ENCODE measurements around the gene GRID1.

Gene GRID1

DNA sequence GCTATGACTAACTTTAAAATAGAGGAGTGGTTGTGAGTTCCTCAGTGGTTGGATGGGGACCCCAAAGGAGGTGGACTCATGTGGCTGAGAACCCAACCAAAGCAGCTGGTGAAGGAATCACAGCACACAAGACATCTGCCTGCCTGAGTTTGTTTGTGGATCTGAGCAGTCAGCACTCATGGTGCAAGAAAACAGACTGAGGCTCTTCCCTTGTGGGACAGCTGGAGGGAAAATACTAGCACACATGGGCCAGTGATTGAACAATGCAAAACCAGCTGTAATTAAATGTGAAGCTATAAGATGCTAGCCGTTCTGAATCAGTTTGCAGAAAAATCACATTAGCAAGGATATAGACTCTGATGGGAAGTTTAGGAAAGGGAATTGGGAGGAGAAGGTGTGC is 707.3 kb downstream of the GRID1 start:
- Histone ChIP-seq H3K4me3 (ENCODE audit: insufficient read length, low read depth) (no peak overlapping the region), H3K9me3 (ENCODE audit: insufficient read depth, low read length) (no peaks in the 10 kb centered on the region; the same call in 1 of the 2 replicates), H3K4me1 (ENCODE audit: insufficient read depth, insufficient read length) (no peaks in the 10 kb centered on the region), H3K36me3 (ENCODE audit: insufficient read depth, insufficient read length, low read length) (no peaks in the 10 kb centered on the region), H3K9ac (ENCODE audit: insufficient read length, low read depth) (no peak overlapping the region), H3K27me3 (ENCODE audit: insufficient read depth, insufficient read length) (no peaks in the 10 kb centered on the region)
- no peak for TF ChIP-seq YY1 (IDR thresholded peaks at IDR 0.05; ENCODE audit: insufficient read depth, insufficient read length)
- no peak for TF ChIP-seq SUZ12 (IDR thresholded peaks at IDR 0.05; ENCODE audit: extremely low read depth, insufficient read depth, insufficient read length)
- TF ChIP-seq ZNF274 (IDR thresholded peaks at IDR 0.05; ENCODE audit: low read depth, low read length), result no peak
- DNase-seq (ENCODE audit: low read depth, low spot score), result no peak

- Histone ChIP-seq H3K4me3 (ENCODE audit: insufficient read length, low read depth) (no peak overlapping the region), H3K27me3 (ENCODE audit: insufficient read depth, insufficient read length) (no peaks in the 10 kb centered on the region), H3K9me3 (ENCODE audit: insufficient read depth, low read length) (no peaks in the 10 kb centered on the region; the same call in 1 of the 2 replicates), H3K4me1 (ENCODE audit: insufficient read depth, insufficient read length) (no peaks in the 10 kb centered on the region), H3K36me3 (ENCODE audit: insufficient read depth, insufficient read length, low read length) (no peaks in the 10 kb centered on the region), H3K9ac (ENCODE audit: insufficient read length, low read depth) (no peak overlapping the region)
- no peak for DNase-seq (ENCODE audit: low read depth, low spot score)
- TF ChIP-seq SUZ12 (IDR thresholded peaks at IDR 0.05; ENCODE audit: extremely low read depth, insufficient read depth, insufficient read length) (no peak), YY1 (IDR thresholded peaks at IDR 0.05; ENCODE audit: insufficient read depth, insufficient read length) (no peak), ZNF274 (IDR thresholded peaks at IDR 0.05; ENCODE audit: low read depth, low read length) (no peak)
Observed at GRCh38 chr10:85658518-85658917, 708.1 kb downstream of the GRID1 start.

- no peaks in the 10 kb centered on the region for H3K4me1 ChIP-seq (ENCODE audit: insufficient read depth, insufficient read length)
- no peaks in the 10 kb centered on the region; the same call in 1 of the 2 replicates for H3K9me3 ChIP-seq (ENCODE audit: insufficient read depth, low read length)
- no peaks in the 10 kb centered on the region for H3K36me3 ChIP-seq (ENCODE audit: insufficient read depth, insufficient read length, low read length)
- H3K9ac ChIP-seq (ENCODE audit: insufficient read length, low read depth), result no peak overlapping the region
- TF ChIP-seq ZNF274 (IDR thresholded peaks at IDR 0.05; ENCODE audit: low read depth, low read length) (no peak), YY1 (IDR thresholded peaks at IDR 0.05; ENCODE audit: insufficient read depth, insufficient read length) (no peak), SUZ12 (IDR thresholded peaks at IDR 0.05; ENCODE audit: extremely low read depth, insufficient read depth, insufficient read length) (no peak)
- H3K4me3 ChIP-seq (ENCODE audit: insufficient read length, low read depth), result no peak overlapping the region
- no peak for DNase-seq (ENCODE audit: low read depth, low spot score)
- no peaks in the 10 kb centered on the region for H3K27me3 ChIP-seq (ENCODE audit: insufficient read depth, insufficient read length)
Observed at GRCh38 chr10:85657476-85658113, 709.0 kb downstream of the GRID1 start.

GRCh38 chr10:85655411-85655810 is 711.2 kb downstream of the GRID1 start:
- no peak overlapping the region for H3K9ac ChIP-seq (ENCODE audit: insufficient read length, low read depth)
- H3K27me3 ChIP-seq (ENCODE audit: insufficient read depth, insufficient read length), result no peaks in the 10 kb centered on the region
- H3K36me3 ChIP-seq (ENCODE audit: insufficient read depth, insufficient read length, low read length), result no peaks in the 10 kb centered on the region
- H3K4me3 ChIP-seq (ENCODE audit: insufficient read length, low read depth), result no peak overlapping the region
- H3K9me3 ChIP-seq (ENCODE audit: insufficient read depth, low read length), result no peaks in the 10 kb centered on the region; the same call in 1 of the 2 replicates
- no peak for DNase-seq (ENCODE audit: low read depth, low spot score)
- TF ChIP-seq YY1 (IDR thresholded peaks at IDR 0.05; ENCODE audit: insufficient read depth, insufficient read length), result no peak
- no peak for TF ChIP-seq SUZ12 (IDR thresholded peaks at IDR 0.05; ENCODE audit: extremely low read depth, insufficient read depth, insufficient read length)
- TF ChIP-seq ZNF274 (IDR thresholded peaks at IDR 0.05; ENCODE audit: low read depth, low read length), result no peak
- H3K4me1 ChIP-seq (ENCODE audit: insufficient read depth, insufficient read length), result no peaks in the 10 kb centered on the region

GRCh38 chr10:85651497-85651882 is 715.1 kb downstream of the GRID1 start:
- Histone ChIP-seq H3K27me3 (ENCODE audit: insufficient read depth, insufficient read length) (no peaks in the 10 kb centered on the region), H3K9ac (ENCODE audit: insufficient read length, low read depth) (no peak overlapping the region), H3K36me3 (ENCODE audit: insufficient read depth, insufficient read length, low read length) (no peaks in the 10 kb centered on the region), H3K4me1 (ENCODE audit: insufficient read depth, insufficient read length) (no peaks in the 10 kb centered on the region), H3K4me3 (ENCODE audit: insufficient read length, low read depth) (no peak overlapping the region), H3K9me3 (ENCODE audit: insufficient read depth, low read length) (no peaks in the 10 kb centered on the region; the same call in 1 of the 2 replicates)
- TF ChIP-seq ZNF274 (IDR thresholded peaks at IDR 0.05; ENCODE audit: low read depth, low read length) (no peak), YY1 (IDR thresholded peaks at IDR 0.05; ENCODE audit: insufficient read depth, insufficient read length) (no peak), SUZ12 (IDR thresholded peaks at IDR 0.05; ENCODE audit: extremely low read depth, insufficient read depth, insufficient read length) (no peak)
- no peak for DNase-seq (ENCODE audit: low read depth, low spot score)

DNA sequence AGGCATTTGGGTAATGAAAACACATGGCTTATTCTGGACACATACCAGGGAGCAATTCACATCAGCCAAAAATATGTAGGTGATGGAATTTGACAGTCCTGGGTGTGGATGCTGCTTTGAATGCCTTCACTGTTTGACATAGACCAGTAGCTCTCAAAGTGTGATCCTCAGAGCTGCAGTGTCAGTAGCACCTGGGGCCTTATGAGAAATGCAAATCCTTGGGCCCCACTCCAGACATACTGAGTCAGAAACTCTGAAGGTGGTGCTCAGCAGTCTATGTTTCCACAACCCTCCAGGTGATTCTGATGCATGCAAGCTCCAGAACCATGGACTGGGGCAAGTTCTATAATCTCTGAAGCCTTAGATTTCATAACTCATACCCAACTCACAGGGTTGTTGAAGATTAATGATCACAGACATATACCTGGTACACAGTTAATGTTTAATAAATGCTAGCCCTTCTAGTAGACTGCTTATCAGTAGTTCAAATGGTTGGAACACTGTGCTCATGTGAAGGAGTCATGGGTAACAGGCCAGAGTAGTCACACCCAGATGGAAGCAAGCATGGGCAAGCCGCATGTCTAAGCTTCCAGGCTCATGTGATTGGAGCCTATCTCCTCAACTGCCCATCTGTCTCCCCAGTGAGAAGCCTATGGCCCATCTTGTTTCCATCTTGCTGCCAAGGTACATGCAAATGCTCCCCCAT is 715.7 kb downstream of the GRID1 start:
- Histone ChIP-seq H3K4me1 (ENCODE audit: insufficient read depth, insufficient read length) (no peaks in the 10 kb centered on the region), H3K9ac (ENCODE audit: insufficient read length, low read depth) (no peak overlapping the region), H3K27me3 (ENCODE audit: insufficient read depth, insufficient read length) (no peaks in the 10 kb centered on the region), H3K36me3 (ENCODE audit: insufficient read depth, insufficient read length, low read length) (no peaks in the 10 kb centered on the region), H3K9me3 (ENCODE audit: insufficient read depth, low read length) (no peaks in the 10 kb centered on the region; the same call in 1 of the 2 replicates), H3K4me3 (ENCODE audit: insufficient read length, low read depth) (no peak overlapping the region)
- DNase-seq (ENCODE audit: low read depth, low spot score), result no peak
- TF ChIP-seq ZNF274 (IDR thresholded peaks at IDR 0.05; ENCODE audit: low read depth, low read length) (no peak), YY1 (IDR thresholded peaks at IDR 0.05; ENCODE audit: insufficient read depth, insufficient read length) (no peak), SUZ12 (IDR thresholded peaks at IDR 0.05; ENCODE audit: extremely low read depth, insufficient read depth, insufficient read length) (no peak)

DNA sequence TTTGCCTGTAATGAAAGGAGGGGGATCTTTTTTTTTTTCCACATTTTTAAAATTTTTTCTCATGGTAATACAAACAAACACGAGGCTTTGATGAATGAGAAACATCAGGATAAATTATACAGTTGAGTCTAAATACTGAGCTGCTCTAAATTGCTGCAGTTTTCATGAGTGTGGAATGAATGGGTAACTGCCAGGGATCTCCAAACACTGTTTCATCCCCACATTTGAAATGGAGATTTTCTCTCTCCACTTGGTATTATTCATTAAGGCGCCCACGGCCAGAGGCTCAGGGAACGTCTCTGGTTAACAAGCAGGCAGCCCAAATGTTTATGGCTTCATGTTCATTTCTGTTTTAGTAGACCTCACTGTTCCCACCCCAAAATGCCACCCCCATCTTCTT is 717.1 kb downstream of the GRID1 start:
- DNase-seq (ENCODE audit: low read depth, low spot score), result no peak
- H3K36me3 ChIP-seq (ENCODE audit: insufficient read depth, insufficient read length, low read length), result no peaks in the 10 kb centered on the region
- no peaks in the 10 kb centered on the region for H3K27me3 ChIP-seq (ENCODE audit: insufficient read depth, insufficient read length)
- H3K4me3 ChIP-seq (ENCODE audit: insufficient read length, low read depth), result no peak overlapping the region
- H3K9ac ChIP-seq (ENCODE audit: insufficient read length, low read depth), result no peak overlapping the region
- TF ChIP-seq SUZ12 (IDR thresholded peaks at IDR 0.05; ENCODE audit: extremely low read depth, insufficient read depth, insufficient read length), result no peak
- no peak for TF ChIP-seq ZNF274 (IDR thresholded peaks at IDR 0.05; ENCODE audit: low read depth, low read length)
- TF ChIP-seq YY1 (IDR thresholded peaks at IDR 0.05; ENCODE audit: insufficient read depth, insufficient read length), result no peak
- H3K9me3 ChIP-seq (ENCODE audit: insufficient read depth, low read length), result no peaks in the 10 kb centered on the region; the same call in 1 of the 2 replicates
- no peaks in the 10 kb centered on the region for H3K4me1 ChIP-seq (ENCODE audit: insufficient read depth, insufficient read length)
